Medulla oblongata (tissue), 1 donor: Measurements from ENCODE around the gene ARHGEF18.
"Not testable (repeated sequence)": the region's sequence is repeated elsewhere in the genome, so short reads cannot be mapped to it uniquely, and the experiment has no call there.

Experiments used
- DNase-seq: peaks from one replicate; pipeline ENCODE4 v3.0.0-alpha.2; 2015; ENCODE audit errors: extremely low spot score

Gene ARHGEF18

DNA sequence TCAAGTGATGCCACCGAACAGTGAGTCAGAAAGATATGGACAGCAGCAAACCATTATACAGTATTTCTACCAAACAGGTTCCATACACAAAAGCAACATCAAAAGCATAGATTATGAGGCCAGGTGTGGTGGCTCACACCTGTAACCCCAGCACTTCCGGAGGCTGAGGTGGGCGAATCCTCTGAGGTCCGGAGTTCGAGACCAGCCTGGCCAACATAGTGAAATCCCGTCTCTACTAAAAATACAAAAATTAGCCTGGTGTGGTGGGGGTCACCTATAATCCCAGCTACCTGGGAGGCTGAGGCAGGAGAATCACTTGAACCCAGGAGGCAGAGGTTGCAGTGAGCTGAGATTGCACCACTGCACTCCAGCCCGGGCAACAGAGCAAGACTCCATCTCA, 1.7 kb upstream of the ARHGEF18 start:
- DNase-seq, result not testable (repeated sequence)

GRCh38 chr19:7349231-7349591, 474 bp downstream of the ARHGEF18 start:
- no peak for DNase-seq

GRCh38 chr19:7349961-7350711, 1.4 kb downstream of the ARHGEF18 start:
- DNase-seq, result no peak

- DNase-seq, result no peak
These were observed 3.1 kb downstream of the ARHGEF18 start for GRCh38 chr19:7351861-7352260.

DNA sequence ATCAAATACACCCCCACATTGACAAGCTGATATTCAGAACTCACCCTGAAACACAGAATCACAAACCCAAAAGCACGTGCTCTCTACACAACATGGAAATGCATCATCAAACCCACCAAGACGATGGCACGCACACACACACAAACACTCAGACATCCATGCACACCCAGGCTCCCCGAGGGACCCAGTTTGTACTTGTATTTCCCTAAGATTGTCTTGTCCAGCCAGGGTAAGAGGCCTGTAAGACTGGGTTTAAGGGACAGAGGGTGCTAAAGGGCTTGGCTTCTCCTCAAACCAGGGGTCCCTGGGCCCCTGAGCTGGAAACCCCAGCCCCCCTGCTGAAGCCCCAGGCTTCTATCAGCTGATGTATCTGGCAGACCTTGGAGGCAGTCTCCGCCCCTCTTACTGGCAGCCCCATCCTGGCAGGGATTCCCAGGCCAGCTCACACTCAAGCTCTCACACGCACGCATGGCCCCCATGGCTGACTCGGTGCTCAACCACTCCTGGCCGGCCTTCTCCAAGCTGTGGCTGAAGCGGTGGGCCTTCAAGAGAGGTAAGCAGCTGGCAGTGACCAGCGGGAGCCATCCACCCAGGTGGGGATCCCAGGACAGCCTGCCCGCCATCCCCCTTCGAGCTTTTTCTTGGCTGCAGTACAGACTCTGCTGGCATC, 6.5 kb downstream of the ARHGEF18 start:
- no peak for DNase-seq

- no peak for DNase-seq
These were observed 7.1 kb downstream of the ARHGEF18 start for GRCh38 chr19:7355871-7356270.

- DNase-seq, result no peak
These were observed 8.3 kb downstream of the ARHGEF18 start for GRCh38 chr19:7356899-7357627.

DNA sequence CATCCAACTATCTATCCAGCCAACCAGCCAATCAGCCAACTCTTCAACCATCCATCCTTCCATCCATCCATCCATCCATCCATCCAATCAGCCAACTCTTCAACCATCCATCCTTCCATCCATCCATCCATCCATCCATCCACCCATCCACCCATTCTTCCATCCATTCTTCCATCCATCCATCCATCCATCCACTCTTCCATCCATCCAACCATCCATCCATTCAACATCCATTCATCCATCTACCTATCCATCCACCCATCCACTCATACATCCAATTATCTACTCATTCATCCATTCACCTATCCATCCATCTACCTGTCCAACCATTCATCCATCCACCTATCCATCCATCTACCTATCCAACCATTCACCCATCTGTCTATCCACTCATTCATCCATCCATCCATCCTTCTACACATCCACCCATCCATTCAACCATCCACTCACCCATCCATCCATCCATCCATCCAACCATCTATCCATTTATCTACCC, 9.4 kb downstream of the ARHGEF18 start:
- no peak for DNase-seq

- no peak for DNase-seq
These were observed 11.8 kb downstream of the ARHGEF18 start for GRCh38 chr19:7360393-7360984.

DNA sequence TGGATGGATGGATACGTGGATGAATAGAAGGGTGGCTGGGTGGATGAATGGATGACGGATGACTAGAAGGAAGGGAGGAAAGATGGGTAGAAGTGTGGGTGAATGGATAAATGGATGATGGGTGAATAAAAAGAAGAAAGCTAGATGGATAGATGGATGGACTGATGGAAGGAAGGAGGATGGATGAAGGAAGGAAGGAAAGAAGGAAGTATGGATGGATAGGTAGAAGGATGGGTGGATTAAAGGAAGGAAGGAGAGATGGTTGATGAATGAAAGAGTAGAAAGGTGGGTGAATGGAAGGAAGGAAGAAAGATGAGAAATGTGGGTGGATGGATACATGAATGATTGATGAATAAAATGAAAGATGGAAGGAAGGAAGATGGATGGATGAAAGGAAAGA, 14.5 kb downstream of the ARHGEF18 start:
- DNase-seq, result no peak

- DNase-seq, result peak; percentile 9
These were observed 18.1 kb downstream of the ARHGEF18 start for GRCh38 chr19:7366701-7367420.

DNA sequence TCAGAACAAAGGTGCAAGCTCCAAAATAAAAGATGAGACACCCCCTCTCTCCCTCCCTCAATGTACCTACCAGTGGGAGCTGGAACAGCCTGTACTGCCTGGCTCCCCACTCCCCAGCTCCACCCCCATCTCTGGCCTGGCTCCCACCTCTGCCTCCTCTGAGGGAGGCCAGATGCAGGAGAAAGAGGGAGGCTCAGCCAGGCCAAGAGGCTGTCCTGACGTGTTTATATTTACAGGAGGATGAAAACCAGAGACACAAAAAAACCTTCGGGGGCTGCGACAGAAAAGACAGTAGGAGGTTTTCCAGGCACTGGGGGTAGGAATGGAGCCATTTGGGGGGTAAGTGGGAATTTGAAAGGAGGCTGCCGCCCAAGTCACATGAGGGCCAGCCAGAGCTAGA, 19.7 kb downstream of the ARHGEF18 start:
- DNase-seq, result no peak

DNA sequence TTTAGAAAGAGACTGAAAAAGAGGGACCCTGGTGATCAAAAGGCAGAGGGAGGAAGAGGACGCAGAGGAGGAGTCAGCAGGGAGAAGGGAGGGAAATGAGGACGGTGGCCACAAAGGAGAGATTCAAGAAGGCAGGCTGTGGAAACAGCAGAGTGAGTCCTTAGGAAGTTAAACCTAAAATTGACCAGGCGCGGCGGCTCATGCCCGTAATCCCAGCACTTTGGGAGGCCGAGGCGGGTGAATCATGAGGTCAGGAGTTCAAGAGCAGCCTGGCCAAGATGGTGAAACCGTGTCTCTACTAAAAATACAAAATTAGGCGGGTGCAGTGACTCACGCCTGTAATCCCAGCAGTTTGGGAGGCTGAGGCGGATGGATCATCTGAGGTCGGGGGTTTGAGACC, 20.1 kb downstream of the ARHGEF18 start:
- DNase-seq, result not testable (repeated sequence)

- DNase-seq, result no peak
These were observed 21.8 kb downstream of the ARHGEF18 start for GRCh38 chr19:7370546-7370945.

- DNase-seq, result no peak
These were observed 22.3 kb downstream of the ARHGEF18 start for GRCh38 chr19:7371001-7371400.

GRCh38 chr19:7372810-7373209, 24.1 kb downstream of the ARHGEF18 start:
- no peak for DNase-seq

DNA sequence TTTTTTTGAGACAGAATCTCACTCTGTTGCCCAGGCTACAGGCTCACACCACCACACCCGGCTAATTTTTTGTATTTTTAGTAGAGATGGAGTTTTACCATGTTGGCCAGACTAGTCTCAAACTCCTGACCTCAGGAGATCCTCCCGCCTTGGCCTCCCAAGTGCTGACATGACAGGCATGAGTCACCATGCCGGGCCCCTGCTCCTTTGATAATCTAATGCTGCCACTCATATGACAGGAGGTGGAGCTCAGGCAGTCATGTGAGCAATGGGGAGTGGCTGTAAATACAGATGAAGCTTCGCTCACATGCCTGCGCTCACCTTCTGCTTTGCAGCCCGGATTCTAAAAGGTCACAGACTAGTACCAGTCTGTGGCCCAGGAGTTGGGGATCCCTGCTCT, 25.1 kb downstream of the ARHGEF18 start:
- no peak for DNase-seq

GRCh38 chr19:7376151-7376852, 27.6 kb downstream of the ARHGEF18 start:
- DNase-seq, result no peak

GRCh38 chr19:7377196-7377595, 28.5 kb downstream of the ARHGEF18 start:
- DNase-seq, result no peak

DNA sequence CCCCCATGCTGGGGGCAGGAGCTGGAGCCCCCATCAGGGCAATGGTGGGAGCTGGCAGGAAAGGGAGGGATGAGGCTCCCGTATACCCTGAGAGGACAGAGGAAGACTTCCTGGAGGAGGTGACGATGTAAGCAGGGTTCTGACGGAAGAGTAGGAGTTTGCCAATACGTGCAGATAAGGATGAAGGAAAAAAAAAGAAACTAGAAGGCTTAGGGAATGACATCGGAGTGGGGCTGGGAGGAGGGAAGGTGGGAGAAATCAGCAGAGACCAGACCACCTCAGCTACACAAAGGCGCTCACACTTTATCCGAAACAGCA, 32.3 kb downstream of the ARHGEF18 start:
- no peak for DNase-seq

GRCh38 chr19:7382694-7383093, 34.0 kb downstream of the ARHGEF18 start:
- no peak for DNase-seq
